SK-N-SH treated with all-trans-retinoic acid at 6 μM for 48 hours (cell line): ENCODE measurements around the gene MICA.

Experiments used
- ATAC-seq: fragments of 200-7000 bp; cut with Tn5 transposase; 3 replicates; pipeline ENCODE4 v1.9.1; 2020; ENCODE audit warnings: mild to moderate bottlenecking, moderate library complexity
- ARNTL ChIP-seq: fragments of 450-650 bp; formaldehyde crosslinking; IDR thresholded peaks from 2 replicates; pipeline ENCODE4 v1.5.0; 2020; ENCODE audit warnings: low read depth, mild to moderate bottlenecking, moderate library complexity, borderline replicate concordance
- BACH2 ChIP-seq: fragments of 250-450 bp; sonication (Bioruptor Pico); IDR thresholded peaks from 2 replicates; pipeline ENCODE4 v1.9.0; 2021; ENCODE audit warnings: mild to moderate bottlenecking, borderline replicate concordance
- GLIS3 ChIP-seq: fragments of 250-450 bp; sonication (Bioruptor Pico); IDR thresholded peaks from 2 replicates; pipeline ENCODE4 v1.5.0; 2020; ENCODE audit warnings: mild to moderate bottlenecking, moderate library complexity
- ISL1 ChIP-seq: fragments of 250-450 bp; sonication (Bioruptor Pico); IDR thresholded peaks from 2 replicates; pipeline ENCODE4 v2.1.2; 2022; ENCODE audit warnings: mild to moderate bottlenecking, moderate library complexity
- OSR1 ChIP-seq: fragments of 250-450 bp; sonication (Bioruptor Pico); IDR thresholded peaks from 2 replicates; pipeline ENCODE4 v1.8.0; 2022; ENCODE audit warnings: moderate library complexity, mild to moderate bottlenecking, inconsistent platforms
- PPARA ChIP-seq: fragments of 250-450 bp; sonication (Bioruptor Pico); IDR thresholded peaks from 2 replicates; pipeline ENCODE4 v1.5.0; 2020; ENCODE audit warnings: mild to moderate bottlenecking, borderline replicate concordance
- RARB ChIP-seq: fragments of 250-450 bp; sonication (Bioruptor Pico); IDR thresholded peaks from 2 replicates; pipeline ENCODE4 v1.8.0; 2021; ENCODE audit warnings: mild to moderate bottlenecking, moderate library complexity
- SNAI2 ChIP-seq: fragments of 250-450 bp; sonication (Bioruptor Pico); IDR thresholded peaks from 2 replicates; pipeline ENCODE4 v1.5.0; 2020; ENCODE audit warnings: mild to moderate bottlenecking, moderate library complexity
- TOX ChIP-seq: fragments of 250-450 bp; sonication (Bioruptor Pico); IDR thresholded peaks from 2 replicates; pipeline ENCODE4 v1.8.0; 2021; ENCODE audit warnings: mild to moderate bottlenecking, moderate library complexity, borderline replicate concordance
- ZC3H10 ChIP-seq: fragments of 250-450 bp; sonication (Bioruptor Pico); IDR thresholded peaks from 2 replicates; pipeline ENCODE4 v1.5.1; 2021; ENCODE audit warnings: mild to moderate bottlenecking, moderate library complexity
- ZFP3 ChIP-seq: fragments of 250-450 bp; sonication (Bioruptor Pico); IDR thresholded peaks from 2 replicates; pipeline ENCODE4 v1.5.0; 2020; ENCODE audit warnings: mild to moderate bottlenecking, moderate library complexity
- ZFP30 ChIP-seq: fragments of 450-650 bp; formaldehyde crosslinking; IDR thresholded peaks from 2 replicates; pipeline ENCODE4 v1.5.0; 2022; ENCODE audit warnings: mild to moderate bottlenecking, moderate library complexity
- ZNF565 ChIP-seq: fragments of 450-650 bp; formaldehyde crosslinking; conservative IDR thresholded peaks from 2 replicates; pipeline ENCODE4 v1.5.0; 2020; ENCODE audit warnings: low read depth, mild to moderate bottlenecking, moderate library complexity
- ZNF70 ChIP-seq: fragments of 450-650 bp; formaldehyde crosslinking; IDR thresholded peaks from 2 replicates; pipeline ENCODE4 v1.5.0; 2020; ENCODE audit warnings: mild to moderate bottlenecking, moderate library complexity
- TF ChIP-seq, protein P1 (sequence below): fragments of 250-450 bp; sonication (Bioruptor Pico); IDR thresholded peaks from 2 replicates; pipeline ENCODE4 v1.5.1; 2021; ENCODE audit warnings: mild to moderate bottlenecking, moderate library complexity
- TF ChIP-seq, protein P2 (sequence below): fragments of 250-450 bp; sonication (Bioruptor Pico); IDR thresholded peaks from 2 replicates; pipeline ENCODE4 v1.8.0; 2020; ENCODE audit warnings: mild to moderate bottlenecking, moderate library complexity, borderline replicate concordance
- TF ChIP-seq, protein P3 (sequence below): fragments of 250-450 bp; sonication (Bioruptor Pico); IDR thresholded peaks from 2 replicates; pipeline ENCODE4 v1.5.0; 2020; ENCODE audit warnings: mild to moderate bottlenecking, moderate library complexity
- TF ChIP-seq, protein P4 (sequence below): fragments of 250-450 bp; sonication (Bioruptor Pico); IDR thresholded peaks from 2 replicates; pipeline ENCODE4 v1.5.1; 2020; ENCODE audit warnings: low read depth, mild to moderate bottlenecking, moderate library complexity
- TF ChIP-seq, protein P5 (sequence below): fragments of 250-450 bp; sonication (Bioruptor Pico); IDR thresholded peaks from 2 replicates; pipeline ENCODE4 v1.8.0; 2021; ENCODE audit warnings: low read depth, mild to moderate bottlenecking, moderate library complexity, borderline replicate concordance

Gene MICA

GRCh38 chr6:31383149-31383548 lies 20.2 kb upstream of the MICA start:
- no peak for ATAC-seq
- TF ChIP-seq, protein P1, sequence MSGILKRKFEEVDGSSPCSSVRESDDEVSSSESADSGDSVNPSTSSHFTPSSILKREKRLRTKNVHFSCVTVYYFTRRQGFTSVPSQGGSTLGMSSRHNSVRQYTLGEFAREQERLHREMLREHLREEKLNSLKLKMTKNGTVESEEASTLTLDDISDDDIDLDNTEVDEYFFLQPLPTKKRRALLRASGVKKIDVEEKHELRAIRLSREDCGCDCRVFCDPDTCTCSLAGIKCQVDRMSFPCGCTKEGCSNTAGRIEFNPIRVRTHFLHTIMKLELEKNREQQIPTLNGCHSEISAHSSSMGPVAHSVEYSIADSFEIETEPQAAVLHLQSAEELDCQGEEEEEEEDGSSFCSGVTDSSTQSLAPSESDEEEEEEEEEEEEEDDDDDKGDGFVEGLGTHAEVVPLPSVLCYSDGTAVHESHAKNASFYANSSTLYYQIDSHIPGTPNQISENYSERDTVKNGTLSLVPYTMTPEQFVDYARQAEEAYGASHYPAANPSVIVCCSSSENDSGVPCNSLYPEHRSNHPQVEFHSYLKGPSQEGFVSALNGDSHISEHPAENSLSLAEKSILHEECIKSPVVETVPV (CRISPR knock-in tag), result no peak
- TF ChIP-seq TOX (CRISPR knock-in tag), result no peak
- no peak for TF ChIP-seq OSR1 (CRISPR knock-in tag)
- TF ChIP-seq ZNF70 (CRISPR knock-in tag), result no peak
- TF ChIP-seq ZFP30 (CRISPR knock-in tag), result no peak
- TF ChIP-seq, protein P2, sequence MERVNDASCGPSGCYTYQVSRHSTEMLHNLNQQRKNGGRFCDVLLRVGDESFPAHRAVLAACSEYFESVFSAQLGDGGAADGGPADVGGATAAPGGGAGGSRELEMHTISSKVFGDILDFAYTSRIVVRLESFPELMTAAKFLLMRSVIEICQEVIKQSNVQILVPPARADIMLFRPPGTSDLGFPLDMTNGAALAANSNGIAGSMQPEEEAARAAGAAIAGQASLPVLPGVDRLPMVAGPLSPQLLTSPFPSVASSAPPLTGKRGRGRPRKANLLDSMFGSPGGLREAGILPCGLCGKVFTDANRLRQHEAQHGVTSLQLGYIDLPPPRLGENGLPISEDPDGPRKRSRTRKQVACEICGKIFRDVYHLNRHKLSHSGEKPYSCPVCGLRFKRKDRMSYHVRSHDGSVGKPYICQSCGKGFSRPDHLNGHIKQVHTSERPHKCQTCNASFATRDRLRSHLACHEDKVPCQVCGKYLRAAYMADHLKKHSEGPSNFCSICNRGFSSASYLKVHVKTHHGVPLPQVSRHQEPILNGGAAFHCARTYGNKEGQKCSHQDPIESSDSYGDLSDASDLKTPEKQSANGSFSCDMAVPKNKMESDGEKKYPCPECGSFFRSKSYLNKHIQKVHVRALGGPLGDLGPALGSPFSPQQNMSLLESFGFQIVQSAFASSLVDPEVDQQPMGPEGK (CRISPR knock-in tag), result no peak
- TF ChIP-seq ZC3H10 (CRISPR knock-in tag), result no peak
- TF ChIP-seq, all 23 proteins: peak for 0

- ATAC-seq, result no peak
- TF ChIP-seq, protein P2 (CRISPR knock-in tag), result no peak
- TF ChIP-seq, protein P3, sequence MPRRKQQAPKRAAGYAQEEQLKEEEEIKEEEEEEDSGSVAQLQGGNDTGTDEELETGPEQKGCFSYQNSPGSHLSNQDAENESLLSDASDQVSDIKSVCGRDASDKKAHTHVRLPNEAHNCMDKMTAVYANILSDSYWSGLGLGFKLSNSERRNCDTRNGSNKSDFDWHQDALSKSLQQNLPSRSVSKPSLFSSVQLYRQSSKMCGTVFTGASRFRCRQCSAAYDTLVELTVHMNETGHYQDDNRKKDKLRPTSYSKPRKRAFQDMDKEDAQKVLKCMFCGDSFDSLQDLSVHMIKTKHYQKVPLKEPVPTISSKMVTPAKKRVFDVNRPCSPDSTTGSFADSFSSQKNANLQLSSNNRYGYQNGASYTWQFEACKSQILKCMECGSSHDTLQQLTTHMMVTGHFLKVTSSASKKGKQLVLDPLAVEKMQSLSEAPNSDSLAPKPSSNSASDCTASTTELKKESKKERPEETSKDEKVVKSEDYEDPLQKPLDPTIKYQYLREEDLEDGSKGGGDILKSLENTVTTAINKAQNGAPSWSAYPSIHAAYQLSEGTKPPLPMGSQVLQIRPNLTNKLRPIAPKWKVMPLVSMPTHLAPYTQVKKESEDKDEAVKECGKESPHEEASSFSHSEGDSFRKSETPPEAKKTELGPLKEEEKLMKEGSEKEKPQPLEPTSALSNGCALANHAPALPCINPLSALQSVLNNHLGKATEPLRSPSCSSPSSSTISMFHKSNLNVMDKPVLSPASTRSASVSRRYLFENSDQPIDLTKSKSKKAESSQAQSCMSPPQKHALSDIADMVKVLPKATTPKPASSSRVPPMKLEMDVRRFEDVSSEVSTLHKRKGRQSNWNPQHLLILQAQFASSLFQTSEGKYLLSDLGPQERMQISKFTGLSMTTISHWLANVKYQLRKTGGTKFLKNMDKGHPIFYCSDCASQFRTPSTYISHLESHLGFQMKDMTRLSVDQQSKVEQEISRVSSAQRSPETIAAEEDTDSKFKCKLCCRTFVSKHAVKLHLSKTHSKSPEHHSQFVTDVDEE (CRISPR knock-in tag), result no peak
- no peak for TF ChIP-seq ISL1 (CRISPR knock-in tag)
Observed at GRCh38 chr6:31385041-31385440, 18.4 kb upstream of the MICA start.

DNA sequence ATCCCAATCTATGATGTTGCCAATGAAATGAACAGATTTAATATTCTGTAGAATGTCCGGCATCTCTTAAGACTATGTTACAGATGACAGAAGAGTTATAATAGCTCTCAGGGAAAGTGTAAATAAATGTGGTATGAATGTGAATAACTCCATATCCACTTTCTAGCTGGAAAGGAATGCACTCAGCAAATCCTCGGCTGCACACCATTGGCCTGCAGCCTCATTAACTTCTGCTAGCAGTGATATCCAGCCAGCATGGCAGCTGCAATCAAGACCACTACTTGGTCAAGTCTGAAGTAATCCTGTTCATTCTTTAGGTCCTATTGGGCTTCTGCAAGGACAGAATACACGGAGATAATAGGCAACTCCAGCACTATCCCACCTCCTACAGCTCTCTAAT lies 17.3 kb upstream of the MICA start:
- TF ChIP-seq OSR1 (CRISPR knock-in tag) (no peak), ZFP3 (no peak), ZFP30 (CRISPR knock-in tag) (no peak)
- TF ChIP-seq, protein P4, sequence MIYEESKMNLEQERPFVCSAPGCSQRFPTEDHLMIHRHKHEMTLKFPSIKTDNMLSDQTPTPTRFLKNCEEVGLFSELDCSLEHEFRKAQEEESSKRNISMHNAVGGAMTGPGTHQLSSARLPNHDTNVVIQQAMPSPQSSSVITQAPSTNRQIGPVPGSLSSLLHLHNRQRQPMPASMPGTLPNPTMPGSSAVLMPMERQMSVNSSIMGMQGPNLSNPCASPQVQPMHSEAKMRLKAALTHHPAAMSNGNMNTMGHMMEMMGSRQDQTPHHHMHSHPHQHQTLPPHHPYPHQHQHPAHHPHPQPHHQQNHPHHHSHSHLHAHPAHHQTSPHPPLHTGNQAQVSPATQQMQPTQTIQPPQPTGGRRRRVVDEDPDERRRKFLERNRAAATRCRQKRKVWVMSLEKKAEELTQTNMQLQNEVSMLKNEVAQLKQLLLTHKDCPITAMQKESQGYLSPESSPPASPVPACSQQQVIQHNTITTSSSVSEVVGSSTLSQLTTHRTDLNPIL (CRISPR knock-in tag), result no peak
- ATAC-seq, result no peak

- ATAC-seq, result no peak
- no peak for TF ChIP-seq ZFP30 (CRISPR knock-in tag)
- TF ChIP-seq GLIS3 (CRISPR knock-in tag), result no peak
- TF ChIP-seq SNAI2 (CRISPR knock-in tag), result no peak
- TF ChIP-seq ZC3H10 (CRISPR knock-in tag), result no peak
- no peak for TF ChIP-seq PPARA (CRISPR knock-in tag)
- no peak for TF ChIP-seq RARB (CRISPR knock-in tag)
- no peak for TF ChIP-seq BACH2 (CRISPR knock-in tag)
- TF ChIP-seq, protein P2 (CRISPR knock-in tag), result no peak
- TF ChIP-seq TOX (CRISPR knock-in tag), result no peak
- no peak for TF ChIP-seq ZNF70 (CRISPR knock-in tag)
- no peak for TF ChIP-seq OSR1 (CRISPR knock-in tag)
- TF ChIP-seq, protein P5, sequence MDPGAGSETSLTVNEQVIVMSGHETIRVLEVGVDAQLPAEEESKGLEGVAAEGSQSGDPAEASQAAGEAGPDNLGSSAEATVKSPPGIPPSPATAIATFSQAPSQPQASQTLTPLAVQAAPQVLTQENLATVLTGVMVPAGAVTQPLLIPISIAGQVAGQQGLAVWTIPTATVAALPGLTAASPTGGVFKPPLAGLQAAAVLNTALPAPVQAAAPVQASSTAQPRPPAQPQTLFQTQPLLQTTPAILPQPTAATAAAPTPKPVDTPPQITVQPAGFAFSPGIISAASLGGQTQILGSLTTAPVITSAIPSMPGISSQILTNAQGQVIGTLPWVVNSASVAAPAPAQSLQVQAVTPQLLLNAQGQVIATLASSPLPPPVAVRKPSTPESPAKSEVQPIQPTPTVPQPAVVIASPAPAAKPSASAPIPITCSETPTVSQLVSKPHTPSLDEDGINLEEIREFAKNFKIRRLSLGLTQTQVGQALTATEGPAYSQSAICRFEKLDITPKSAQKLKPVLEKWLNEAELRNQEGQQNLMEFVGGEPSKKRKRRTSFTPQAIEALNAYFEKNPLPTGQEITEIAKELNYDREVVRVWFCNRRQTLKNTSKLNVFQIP (CRISPR knock-in tag), result no peak
- TF ChIP-seq ZNF565, result no peak
- TF ChIP-seq ZFP3, result no peak
- no peak for TF ChIP-seq ARNTL (CRISPR knock-in tag)
- TF ChIP-seq, protein P3 (CRISPR knock-in tag), result no peak
Observed at GRCh38 chr6:31386977-31387376, 16.4 kb upstream of the MICA start.
